ENCODE measurements around the gene UMOD. TPM values are rescaled to one million over a fixed set of nuclear protein-coding genes. Genes with fewer than 3 reads are reported as not detected.

Gene UMOD
- total and polyA plus RNA-seq, 9 of the 15 experiments (the other 6 are each of a cell fraction or from before 2014, with no cell fraction given): not detected

DNA sequence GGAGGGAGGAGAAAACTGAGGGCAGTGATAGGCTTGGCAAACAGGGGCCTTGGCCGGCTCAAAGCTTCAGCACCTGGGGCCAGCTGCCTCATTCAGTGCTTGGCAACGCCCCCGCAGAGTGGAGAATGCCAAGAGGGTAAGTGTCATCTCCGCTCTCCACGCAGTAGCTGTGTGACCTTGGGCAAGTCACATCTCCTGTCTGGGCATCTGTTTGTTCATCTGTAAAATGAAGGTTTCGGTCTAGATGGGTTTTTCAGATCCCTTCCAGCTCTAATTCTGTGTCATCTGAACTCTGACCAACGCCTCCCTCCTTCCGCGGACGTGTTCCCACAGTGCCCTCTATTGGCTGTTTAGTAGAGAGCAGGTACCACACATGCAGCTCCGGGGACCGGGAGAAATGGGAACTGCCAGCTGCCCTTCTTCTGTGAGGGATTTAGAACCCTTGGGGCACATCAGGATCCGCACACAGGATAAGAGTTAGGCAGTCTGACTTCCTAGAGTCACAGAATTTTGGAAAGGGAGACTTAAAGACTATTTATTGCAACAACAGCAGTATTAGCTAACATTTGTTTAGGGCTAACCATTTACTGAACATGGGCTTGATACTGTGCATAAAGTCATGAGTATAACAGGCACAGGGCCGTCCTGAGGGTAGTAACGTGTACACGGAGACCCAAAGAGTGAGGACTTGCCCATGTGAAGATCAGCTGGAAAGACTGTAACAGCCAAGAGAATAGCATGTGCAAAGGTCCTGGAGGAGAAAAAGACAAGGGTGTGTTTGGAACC, 52.0 kb downstream of the UMOD start (continued):
- TF ChIP-seq NBN (IDR thresholded peaks at IDR 0.05; ENCODE audit: low read depth) (no peak), NCOA4 (IDR thresholded peaks at IDR 0.05; ENCODE audit: partially characterized antibody) (no peak), CHD1 (IDR thresholded peaks at IDR 0.05; ENCODE audit: low read length) (no peak), PRPF4 (IDR thresholded peaks at IDR 0.05; ENCODE audit: insufficient read depth, low read depth, low read length, poor library complexity, severe bottlenecking) (no peak), ZNF124 (CRISPR knock-in tag; IDR thresholded peaks at IDR 0.05) (no peak), SMAD2 (IDR thresholded peaks at IDR 0.05; ENCODE audit: low read depth, low read length) (no peak), BDP1 (IDR thresholded peaks at IDR 0.05; ENCODE audit: insufficient read depth, insufficient read length) (no peak), ZNF644 (tag; IDR thresholded peaks at IDR 0.05; ENCODE audit: low read depth) (no peak), MECOM (CRISPR knock-in tag; IDR thresholded peaks at IDR 0.05) (no peak), DEAF1 (CRISPR knock-in tag; IDR thresholded peaks at IDR 0.05) (0 out of 2 replicates have a peak, but pooled peaks have one; percentile 27), POLR3A (IDR thresholded peaks at IDR 0.05; ENCODE audit: borderline replicate concordance, extremely low read depth, insufficient read depth, insufficient read length) (no peak), NR2C2 (CRISPR knock-in tag; IDR thresholded peaks at IDR 0.05) (no peak), NR2C2 (tag; IDR thresholded peaks at IDR 0.05) (peak; percentile 35), HNRNPH1 (optimal IDR thresholded peaks at IDR 0.05; ENCODE audit: low read depth, low read length) (no peak), TCF3 (CRISPR knock-in tag; IDR thresholded peaks at IDR 0.05) (no peak), KLF16 (IDR thresholded peaks at IDR 0.05) (0 out of 2 replicates have a peak, but pooled peaks have one; percentile 2), MTA1 (IDR thresholded peaks at IDR 0.05; ENCODE audit: borderline replicate concordance) (no peak), SP2 (IDR thresholded peaks at IDR 0.05; ENCODE audit: extremely low read depth, low read depth, low read length, poor library complexity, severe bottlenecking) (no peak)
- TF ChIP-seq, protein P1, sequence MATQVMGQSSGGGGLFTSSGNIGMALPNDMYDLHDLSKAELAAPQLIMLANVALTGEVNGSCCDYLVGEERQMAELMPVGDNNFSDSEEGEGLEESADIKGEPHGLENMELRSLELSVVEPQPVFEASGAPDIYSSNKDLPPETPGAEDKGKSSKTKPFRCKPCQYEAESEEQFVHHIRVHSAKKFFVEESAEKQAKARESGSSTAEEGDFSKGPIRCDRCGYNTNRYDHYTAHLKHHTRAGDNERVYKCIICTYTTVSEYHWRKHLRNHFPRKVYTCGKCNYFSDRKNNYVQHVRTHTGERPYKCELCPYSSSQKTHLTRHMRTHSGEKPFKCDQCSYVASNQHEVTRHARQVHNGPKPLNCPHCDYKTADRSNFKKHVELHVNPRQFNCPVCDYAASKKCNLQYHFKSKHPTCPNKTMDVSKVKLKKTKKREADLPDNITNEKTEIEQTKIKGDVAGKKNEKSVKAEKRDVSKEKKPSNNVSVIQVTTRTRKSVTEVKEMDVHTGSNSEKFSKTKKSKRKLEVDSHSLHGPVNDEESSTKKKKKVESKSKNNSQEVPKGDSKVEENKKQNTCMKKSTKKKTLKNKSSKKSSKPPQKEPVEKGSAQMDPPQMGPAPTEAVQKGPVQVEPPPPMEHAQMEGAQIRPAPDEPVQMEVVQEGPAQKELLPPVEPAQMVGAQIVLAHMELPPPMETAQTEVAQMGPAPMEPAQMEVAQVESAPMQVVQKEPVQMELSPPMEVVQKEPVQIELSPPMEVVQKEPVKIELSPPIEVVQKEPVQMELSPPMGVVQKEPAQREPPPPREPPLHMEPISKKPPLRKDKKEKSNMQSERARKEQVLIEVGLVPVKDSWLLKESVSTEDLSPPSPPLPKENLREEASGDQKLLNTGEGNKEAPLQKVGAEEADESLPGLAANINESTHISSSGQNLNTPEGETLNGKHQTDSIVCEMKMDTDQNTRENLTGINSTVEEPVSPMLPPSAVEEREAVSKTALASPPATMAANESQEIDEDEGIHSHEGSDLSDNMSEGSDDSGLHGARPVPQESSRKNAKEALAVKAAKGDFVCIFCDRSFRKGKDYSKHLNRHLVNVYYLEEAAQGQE (IDR thresholded peaks at IDR 0.05; ENCODE audit: borderline replicate concordance): peak; percentile 59; the same call in 1 of the 2 replicates
- TF ChIP-seq, protein P1 (CRISPR knock-in tag; IDR thresholded peaks at IDR 0.05; ENCODE audit: low read depth): no peak
